Measurements from ENCODE around the gene TFR2. TPM values are rescaled to one million over a fixed set of nuclear protein-coding genes. Genes with fewer than 3 reads are reported as not detected.
A peak's percentile ranks its signal among the peaks of the same experiment; 100 is the strongest.
"Not testable (repeated sequence)": the region's sequence is repeated elsewhere in the genome, so short reads cannot be mapped to it uniquely, and the experiment has no call there.

TFR2 gene
- total and polyA plus RNA-seq, 11 donors: 0.08 to 0.59 (median 0.40) TPM; not detected in 5

DNA sequence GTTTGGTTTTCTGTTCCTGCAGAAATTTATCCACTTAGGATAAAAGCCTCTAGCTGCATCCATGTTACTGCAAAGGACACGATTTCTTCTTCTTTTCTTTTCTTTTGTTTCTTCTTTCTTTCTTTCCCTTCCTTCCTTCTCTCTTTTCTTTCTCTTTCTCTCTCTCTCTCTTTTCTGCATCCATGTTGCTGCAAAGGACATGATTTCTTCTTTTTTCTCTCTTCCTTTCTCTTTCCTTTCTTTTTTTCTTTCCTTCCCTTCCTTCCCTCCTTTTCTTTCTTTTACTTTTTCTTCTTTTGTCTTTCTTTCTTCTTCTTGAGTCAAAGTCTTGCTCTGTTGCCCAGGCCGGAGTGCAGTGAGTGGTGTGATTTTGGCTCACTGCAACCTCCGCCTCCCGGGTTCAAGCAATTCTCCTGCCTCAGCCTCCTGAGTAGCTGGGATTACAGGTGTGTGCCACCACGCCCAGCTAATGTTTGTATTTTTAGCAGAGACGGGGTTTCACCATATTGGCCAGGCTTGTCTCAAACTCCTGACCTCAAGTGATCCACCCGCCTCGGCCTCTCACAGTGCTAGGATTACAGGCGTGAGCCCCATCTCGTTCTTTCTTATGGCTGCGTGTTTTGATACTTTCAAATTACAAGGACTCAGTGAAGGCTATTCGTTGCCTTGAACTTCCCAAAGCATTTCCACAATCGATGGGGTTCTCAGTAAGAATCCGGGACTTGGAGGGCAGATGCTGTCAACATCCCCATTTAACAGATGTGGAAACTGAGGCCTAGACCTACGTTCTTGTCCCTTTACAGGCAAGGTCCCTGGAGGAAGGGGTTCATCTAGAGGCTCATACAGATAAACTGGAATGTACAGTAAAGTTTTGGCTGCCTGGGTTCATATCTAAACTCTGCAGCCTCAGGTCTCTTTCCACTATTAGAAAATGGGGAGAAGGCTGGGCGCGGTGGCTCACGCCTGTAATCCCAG, 30.3 kb upstream of the TFR2 start:
- WGBS, 4 donors: 91 to 93% (median 92%) methylated on average over 18 of the region's 18 CpGs
- Histone ChIP-seq H3K4me3 (no peak overlapping the region), H3K27me3 (no peaks in the 10 kb centered on the region), H3K27ac (no peak overlapping the region), H3K36me3 (peaks cover 0 to 5% (median 3%) of the 10 kb centered on the region in 9 donors), H3K4me1 (peaks cover 0 to 23% (median 10%) of the 10 kb centered on the region in 12 donors), H3K9me3 (no peaks in the 10 kb centered on the region)
- ATAC-seq (no peak), DNase-seq (no peak)
- intact Hi-C loops (cut with DNase I): loop anchor here in 4 of 10 donors (2.0 to 10.0 kb wide), 5 partner anchors 44 to 87 kb away; partner anchors contain the start of genes FBXO24 (in 3 of the 4), LRCH4 (in 3 of the 4) and MOSPD3 (in 2 of the 4)
- TF ChIP-seq CTCF (IDR thresholded peaks at IDR 0.05) (no peak), POLR2A (IDR thresholded peaks at IDR 0.05) (no peak)

GRCh38 chr7:100670074-100670473, 28.7 kb upstream of the TFR2 start:
- ATAC-seq (no peak), DNase-seq (no peak)
- WGBS, 4 donors: 72 to 74% (median 72%) methylated on average over 8 of the region's 8 CpGs
- Histone ChIP-seq H3K9me3 (no peaks in the 10 kb centered on the region), H3K27me3 (no peaks in the 10 kb centered on the region), H3K27ac (no peak overlapping the region), H3K4me3 (no peak overlapping the region), H3K36me3 (no peaks in the 10 kb centered on the region), H3K4me1 (peaks cover 0 to 9% (median 0%) of the 10 kb centered on the region in 12 donors)
- TF ChIP-seq CTCF (IDR thresholded peaks at IDR 0.05) (no peak), POLR2A (IDR thresholded peaks at IDR 0.05) (no peak)
- intact Hi-C loops (cut with DNase I): loop anchor here in 5 of 10 donors (1.0 to 10.0 kb wide), 5 partner anchors 43 to 85 kb away; partner anchors contain the start of genes FBXO24 (in 2 of the 5), LRCH4 (in 2 of the 5) and MOSPD3 (in 2 of the 5)

DNA sequence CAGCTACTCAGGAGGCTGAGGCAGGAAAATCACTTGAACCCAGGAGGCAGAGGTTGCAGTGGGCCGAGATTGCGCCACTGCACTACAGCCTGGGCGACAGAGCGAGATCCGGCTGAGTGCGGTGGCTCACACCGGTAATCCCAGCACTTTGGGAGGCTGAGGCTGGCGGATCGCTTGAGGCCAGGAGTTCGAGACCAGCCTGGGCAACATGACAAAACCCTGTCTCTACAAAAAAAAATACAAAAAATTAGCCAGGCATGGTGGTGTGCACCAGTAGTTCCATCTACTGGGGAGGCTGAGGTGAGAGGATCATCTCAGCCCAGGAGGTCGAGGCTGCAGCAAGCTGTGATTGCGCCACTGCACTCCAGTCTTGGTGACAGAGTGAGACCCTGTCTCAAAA, 27.8 kb upstream of the TFR2 start:
- not testable (repeated sequence) for H3K36me3 ChIP-seq, ATAC-seq, H3K9me3 ChIP-seq, H3K4me3 ChIP-seq, H3K27ac ChIP-seq, H3K27me3 ChIP-seq, H3K4me1 ChIP-seq
- peak in 1 of 5 donors; percentile 20 for DNase-seq
- intact Hi-C loops (cut with DNase I): loop anchor here in 2 of 10 donors (1.0 to 5.0 kb wide), 2 partner anchors 14 to 42 kb away; no protein-coding TSS in a partner anchor
- WGBS, 4 donors: 93 to 96% (median 95%) methylated on average over 12 of the region's 12 CpGs

DNA sequence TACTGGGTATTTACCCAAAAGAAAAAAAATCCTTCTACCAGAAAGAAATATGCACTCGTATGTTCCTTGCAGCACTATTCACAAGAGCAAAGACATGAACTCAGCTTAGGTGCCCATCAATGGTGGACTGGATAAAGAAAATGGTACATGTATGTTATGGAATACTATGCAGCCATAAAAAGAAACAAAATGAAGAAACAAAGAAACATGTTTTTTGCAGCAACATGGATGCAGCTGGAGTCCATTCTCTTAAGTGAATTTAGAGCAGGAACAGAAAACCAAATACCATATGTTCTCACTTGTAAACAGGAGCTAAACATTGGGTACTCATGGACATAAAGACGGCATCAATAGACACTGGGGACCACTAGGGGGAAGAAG, 26.7 kb upstream of the TFR2 start:
- no peaks in the 10 kb centered on the region for H3K9me3 ChIP-seq
- H3K27ac ChIP-seq: no peak overlapping the region
- H3K4me1 ChIP-seq: peaks cover 0 to 6% (median 0%) of the 10 kb centered on the region in 12 donors
- intact Hi-C loops (cut with DNase I): loop anchor here in 1 of 10 donors (5.0 kb wide), 1 partner anchor 41 kb away; no protein-coding TSS in a partner anchor
- ATAC-seq (no peak), DNase-seq (no peak)
- 80 to 90% (median 88%) methylated on average over 2 of the region's 2 CpGs for WGBS, 4 donors
- H3K27me3 ChIP-seq: no peaks in the 10 kb centered on the region
- H3K4me3 ChIP-seq: no peak overlapping the region
- H3K36me3 ChIP-seq: no peaks in the 10 kb centered on the region
- TF ChIP-seq CTCF (IDR thresholded peaks at IDR 0.05) (no peak), POLR2A (IDR thresholded peaks at IDR 0.05) (no peak)

All from heart left ventricle (tissue), 16 donors.